RWPE1 (cell line): ENCODE data around the gene GPC6.

Experiments used
- CTCF ChIA-PET: fragments of 350-600 bp; sonication (Branson Sonifier 250); formaldehyde crosslinking; extraction: SDS; loops from one replicate; lab custom pipeline; 2021; lab: Yijun Ruan, JAX
- POLR2A ChIA-PET: fragments of 400-600 bp; formaldehyde crosslinking; extraction: SDS; loops from one replicate; lab custom pipeline; 2020; ENCODE audit warnings: antibody characterized with exemption; ENCODE audit not compliant: low non-redundant PET; lab: Yijun Ruan, JAX
- DNase-seq: peaks from one replicate; pipeline ENCODE4 v3.0.0; 2012; ENCODE audit warnings: low spot score
- H3K27ac ChIP-seq: fragments of 450-650 bp; 2 replicates; pipeline ENCODE4 v1.5.1; 2017
- CTCF ChIP-seq: fragments of 450-650 bp; conservative IDR thresholded peaks from 2 replicates; pipeline ENCODE4 v1.5.1; 2017; ENCODE audit warnings: low read depth, mild to moderate bottlenecking

GPC6 gene

GRCh38 chr13:93927431-93927830 is 700.8 kb downstream of the GPC6 start:
- ChIA-PET CTCF (no interaction called here), POLR2A (no interaction called here)
- no peak for TF ChIP-seq CTCF

GRCh38 chr13:93932901-93933300 is 706.3 kb downstream of the GPC6 start:
- CTCF ChIA-PET: no interaction called here
- no peak for DNase-seq
- TF ChIP-seq CTCF: no peak
- no peak overlapping the region for H3K27ac ChIP-seq
- POLR2A ChIA-PET: no interaction called here

More at GRCh38 chr13:93927431-93927830, 700.8 kb downstream of the GPC6 start:
- DNase-seq: no peak
- no peak overlapping the region for H3K27ac ChIP-seq

GRCh38 chr13:93936901-93937300 is 710.3 kb downstream of the GPC6 start:
- no peak overlapping the region for H3K27ac ChIP-seq
- CTCF ChIA-PET: no interaction called here
- no peak for DNase-seq
- POLR2A ChIA-PET: no interaction called here
- TF ChIP-seq CTCF: no peak

GRCh38 chr13:93941444-93941843 is 714.8 kb downstream of the GPC6 start:
- no peak for DNase-seq
- ChIA-PET POLR2A (no interaction called here), CTCF (interaction anchor here (0.5 kb wide), 1 partner anchor 371 kb away, joined by 3 read pairs; no protein-coding TSS in a partner anchor)
- H3K27ac ChIP-seq: no peak overlapping the region
- no peak for TF ChIP-seq CTCF

DNA sequence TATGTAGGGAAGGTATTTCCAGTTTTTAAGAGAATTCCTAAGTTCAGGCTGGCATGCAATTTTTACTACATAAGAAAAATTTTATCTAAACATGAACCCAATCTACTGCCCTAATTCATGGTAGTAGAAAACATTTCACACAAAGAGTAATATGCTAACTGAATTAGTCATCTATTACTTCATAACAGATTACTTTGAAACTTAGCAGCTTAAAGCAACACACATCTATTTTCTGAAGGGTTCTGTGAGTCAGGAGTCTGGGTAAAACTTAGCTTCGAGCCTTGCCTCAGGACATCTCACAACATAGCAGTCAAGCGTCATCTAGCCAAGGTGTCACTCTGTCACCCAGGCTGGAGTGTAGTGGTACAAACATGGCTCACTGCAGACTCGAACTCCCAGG is 715.4 kb downstream of the GPC6 start:
- no peak overlapping the region for H3K27ac ChIP-seq
- no peak for DNase-seq
- no peak for TF ChIP-seq CTCF
- CTCF ChIA-PET: no interaction called here
- POLR2A ChIA-PET: no interaction called here

- no peak for TF ChIP-seq CTCF
- ChIA-PET CTCF (no interaction called here), POLR2A (no interaction called here)
- no peak for DNase-seq
- no peak overlapping the region for H3K27ac ChIP-seq
Observed at GRCh38 chr13:93945621-93946020, 719.0 kb downstream of the GPC6 start.

DNA sequence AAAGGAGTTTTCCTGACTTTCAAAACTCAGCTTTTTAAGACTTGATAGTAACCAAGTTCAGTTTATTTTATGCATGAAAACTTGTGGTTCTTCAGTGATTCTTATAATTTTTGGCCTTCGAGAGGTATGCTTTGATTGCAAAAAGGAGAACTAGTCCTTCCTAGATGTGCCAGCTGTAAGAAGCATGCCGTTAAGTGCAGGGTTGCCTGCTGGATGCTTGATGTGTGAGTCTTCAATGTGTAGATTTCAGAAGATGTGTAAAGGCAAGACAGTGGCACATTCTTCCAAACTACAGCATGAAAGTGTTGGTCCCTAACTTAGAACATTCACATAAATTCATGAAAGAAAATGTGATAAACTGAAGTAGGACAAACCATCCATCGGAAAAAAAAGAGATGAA is 720.4 kb downstream of the GPC6 start:
- POLR2A ChIA-PET: no interaction called here
- H3K27ac ChIP-seq: no peak overlapping the region
- CTCF ChIA-PET: no interaction called here
- no peak for DNase-seq
- no peak for TF ChIP-seq CTCF
